Right lobe of liver (tissue), 4 donors: Measurements from ENCODE around the gene CCR4.
"Not testable (repeated sequence)": the region's sequence is repeated elsewhere in the genome, so short reads cannot be mapped to it uniquely, and the experiment has no call there.

Experiments used
- POLR2A ChIP-seq: fragments of 450-650 bp; IDR thresholded peaks from one replicate; pipeline ENCODE4 v1.6.1; 2017; ENCODE audit warnings: antibody characterized with exemption, mild to moderate bottlenecking
- TF ChIP-seq, protein P1 (sequence below), 4 donors: fragments of 200-600 bp in 3 of 4; fragments of 450-650 bp in 1 of 4; IDR thresholded peaks; one replicate each; pipeline versions ENCODE4 v1.5.1 to v1.8.0; 2016 to 2022; ENCODE audit warnings: antibody characterized with exemption in 4 of 4, mild to moderate bottlenecking in 2 of 4
- donor health status: DM: no; HTN: no; CAD: no.
- donor health status: DM: no; HTN: no; CAD: no.
- donor health status: DM: no; HTN: yes; CAD: no.

- TF ChIP-seq, protein P1, sequence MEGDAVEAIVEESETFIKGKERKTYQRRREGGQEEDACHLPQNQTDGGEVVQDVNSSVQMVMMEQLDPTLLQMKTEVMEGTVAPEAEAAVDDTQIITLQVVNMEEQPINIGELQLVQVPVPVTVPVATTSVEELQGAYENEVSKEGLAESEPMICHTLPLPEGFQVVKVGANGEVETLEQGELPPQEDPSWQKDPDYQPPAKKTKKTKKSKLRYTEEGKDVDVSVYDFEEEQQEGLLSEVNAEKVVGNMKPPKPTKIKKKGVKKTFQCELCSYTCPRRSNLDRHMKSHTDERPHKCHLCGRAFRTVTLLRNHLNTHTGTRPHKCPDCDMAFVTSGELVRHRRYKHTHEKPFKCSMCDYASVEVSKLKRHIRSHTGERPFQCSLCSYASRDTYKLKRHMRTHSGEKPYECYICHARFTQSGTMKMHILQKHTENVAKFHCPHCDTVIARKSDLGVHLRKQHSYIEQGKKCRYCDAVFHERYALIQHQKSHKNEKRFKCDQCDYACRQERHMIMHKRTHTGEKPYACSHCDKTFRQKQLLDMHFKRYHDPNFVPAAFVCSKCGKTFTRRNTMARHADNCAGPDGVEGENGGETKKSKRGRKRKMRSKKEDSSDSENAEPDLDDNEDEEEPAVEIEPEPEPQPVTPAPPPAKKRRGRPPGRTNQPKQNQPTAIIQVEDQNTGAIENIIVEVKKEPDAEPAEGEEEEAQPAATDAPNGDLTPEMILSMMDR (IDR thresholded peaks at IDR 0.05): not testable (repeated sequence)
- TF ChIP-seq POLR2A: not testable (repeated sequence)
Observed at GRCh38 chr3:32965617-32966213, 14.3 kb downstream of the CCR4 start.
